ENCODE data around the gene PIANP.

PIANP gene

GRCh38 chr12:6667559-6668210 is 32.9 kb downstream of the PIANP start:
- no peak for DNase-seq (ENCODE audit: low read depth)

- DNase-seq (ENCODE audit: low read depth) = no peak
Observed at GRCh38 chr12:6666211-6666610, 34.4 kb downstream of the PIANP start.

DNA sequence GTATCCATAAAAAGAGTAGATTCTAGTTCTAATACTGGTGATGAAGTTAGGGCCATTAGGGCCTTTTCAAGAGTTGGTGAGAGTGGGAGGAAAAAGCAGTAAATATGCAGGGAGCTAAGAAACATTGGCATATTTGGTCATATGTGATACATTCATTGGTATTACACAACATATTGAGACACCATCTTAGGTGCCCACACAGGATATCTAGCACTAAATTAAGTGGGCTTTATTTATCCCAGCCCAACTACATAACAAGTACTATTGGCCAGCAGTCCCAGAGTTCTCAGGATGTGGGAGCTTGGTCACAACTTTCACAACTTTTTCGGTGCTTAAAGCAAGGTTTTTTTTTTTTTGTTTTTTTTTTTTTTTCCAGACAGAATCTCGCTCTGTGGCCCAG is 35.7 kb downstream of the PIANP start:
- no peak for DNase-seq (ENCODE audit: low read depth)

- peak; percentile 97 for DNase-seq (ENCODE audit: low read depth)
Observed at GRCh38 chr12:6662906-6663742, 37.5 kb downstream of the PIANP start, which contains the start of gene ING4. Gene ING4 (minus strand): TSS chr12:6663119. CDS start chr12:6663101, 18 bp downstream.

GRCh38 chr12:6662602-6662905 is 38.1 kb downstream of the PIANP start:
- no peak for DNase-seq (ENCODE audit: low read depth)

- DNase-seq (ENCODE audit: low read depth) = no peak
Observed at GRCh38 chr12:6653987-6654386, 46.6 kb downstream of the PIANP start.

GRCh38 chr12:6653342-6653741 is 47.3 kb downstream of the PIANP start:
- DNase-seq (ENCODE audit: low read depth) = no peak

DNA sequence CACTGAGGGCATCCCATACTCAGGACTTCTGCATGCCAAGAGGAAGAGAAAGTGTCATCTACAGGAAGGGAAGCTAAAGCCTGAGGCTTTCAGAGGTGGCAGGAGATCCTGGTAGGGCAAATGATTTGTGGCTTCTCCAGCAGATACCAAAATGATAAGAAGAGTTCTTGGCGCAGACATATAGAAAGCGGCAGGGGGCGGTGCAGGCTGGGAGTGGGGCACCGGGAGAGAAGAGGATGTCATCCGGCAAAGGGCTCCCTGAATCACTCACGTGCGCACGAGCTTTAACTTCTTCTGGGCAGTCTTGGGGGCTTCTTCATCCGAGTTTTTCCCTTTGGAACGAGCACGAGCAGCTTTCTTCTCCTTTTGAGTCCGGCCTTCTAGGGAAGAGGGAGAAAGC is 48.2 kb downstream of the PIANP start:
- no peak for DNase-seq (ENCODE audit: low read depth)

DNA sequence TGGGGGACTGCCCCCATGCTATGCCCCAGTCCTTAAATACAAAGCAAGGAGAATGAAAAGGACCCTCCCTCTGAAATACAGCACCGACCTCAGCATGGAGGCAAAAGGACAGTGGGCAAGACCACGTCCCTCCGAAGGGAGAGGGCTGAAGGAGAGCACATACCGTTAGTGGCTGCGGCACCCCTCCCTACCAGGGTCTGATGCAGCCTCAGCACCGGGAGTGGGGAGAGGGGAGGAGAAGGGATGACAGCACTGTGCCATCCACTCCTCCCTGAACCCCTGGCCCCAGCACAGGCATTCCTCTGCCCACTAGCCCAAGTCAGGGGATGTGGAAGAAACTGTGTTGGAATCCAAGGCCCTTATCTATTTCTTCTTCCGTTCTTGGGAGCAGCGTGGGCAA is 49.8 kb downstream of the PIANP start:
- DNase-seq (ENCODE audit: low read depth) = no peak

DNA sequence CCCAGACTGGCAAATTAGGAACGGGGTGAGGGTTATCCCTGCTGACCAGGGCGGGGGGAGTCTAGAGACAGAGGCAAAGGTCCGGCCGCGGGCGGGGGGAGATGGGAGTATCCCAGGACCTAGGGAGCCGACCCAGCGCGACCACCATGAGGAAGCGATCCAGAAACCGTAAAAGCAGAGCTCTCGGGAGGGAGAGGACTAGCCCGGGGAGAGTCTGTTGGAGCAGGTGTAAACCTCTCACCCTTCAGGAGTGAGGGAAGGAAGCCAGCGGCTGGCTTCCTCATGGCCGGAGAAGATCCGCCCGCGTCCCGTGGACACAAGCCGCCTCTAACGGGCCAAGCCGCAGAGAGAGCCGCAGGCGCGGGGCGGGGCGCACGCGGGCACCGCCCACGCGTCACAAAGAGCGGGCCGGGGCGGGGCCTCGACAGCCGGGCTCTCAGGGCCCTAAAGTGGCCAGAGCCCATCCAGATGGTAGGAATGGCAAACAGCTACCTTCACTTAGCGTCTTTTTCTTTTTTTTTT is 53.5 kb downstream of the PIANP start, which contains the start of gene ACRBP:
Gene ACRBP (minus strand): TSS at position 350 of the 522 bp plus-strand sequence. CDS start 66 bp downstream, at position 284.
- no peak for DNase-seq (ENCODE audit: low read depth)

DNA sequence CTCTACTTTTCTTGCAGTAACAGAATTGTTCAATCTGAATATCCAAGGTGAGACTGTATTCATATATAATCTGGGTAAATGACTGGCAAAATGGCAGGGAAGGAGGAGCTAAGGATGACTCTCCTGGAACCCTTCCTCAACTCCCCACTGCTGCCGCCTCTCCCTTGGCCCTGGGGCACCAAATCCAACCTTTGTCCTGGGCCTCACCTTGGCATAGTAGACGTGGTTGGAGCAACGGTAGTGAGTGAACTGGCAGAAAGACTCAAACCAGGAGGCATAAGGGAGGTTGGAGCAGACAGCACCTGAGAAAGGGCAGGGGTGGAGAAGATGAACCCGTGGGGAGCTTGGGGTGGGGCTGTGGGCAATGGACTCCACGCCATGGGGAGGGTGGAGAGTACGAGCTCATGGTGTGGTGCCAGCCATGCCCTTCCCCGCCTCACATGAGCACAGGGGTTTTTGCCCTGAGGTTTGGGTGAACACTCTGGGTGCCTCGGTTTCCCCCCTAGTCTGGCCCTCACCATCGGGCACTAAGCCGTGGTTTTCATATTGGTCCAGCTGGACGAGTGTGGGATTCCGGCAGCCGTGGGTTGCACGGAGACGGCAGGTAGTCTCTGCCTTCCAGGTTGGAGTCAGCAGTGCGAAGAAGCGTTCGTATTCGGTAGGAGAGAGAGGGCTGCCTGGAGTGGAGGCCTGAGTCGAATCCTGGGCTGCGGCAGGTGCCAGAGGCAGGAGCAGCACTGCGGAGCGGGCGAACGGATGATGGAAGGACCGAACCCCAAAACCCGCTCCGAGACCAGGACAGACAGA is 54.1 kb downstream of the PIANP start:
- DNase-seq (ENCODE audit: low read depth) = no peak

DNA sequence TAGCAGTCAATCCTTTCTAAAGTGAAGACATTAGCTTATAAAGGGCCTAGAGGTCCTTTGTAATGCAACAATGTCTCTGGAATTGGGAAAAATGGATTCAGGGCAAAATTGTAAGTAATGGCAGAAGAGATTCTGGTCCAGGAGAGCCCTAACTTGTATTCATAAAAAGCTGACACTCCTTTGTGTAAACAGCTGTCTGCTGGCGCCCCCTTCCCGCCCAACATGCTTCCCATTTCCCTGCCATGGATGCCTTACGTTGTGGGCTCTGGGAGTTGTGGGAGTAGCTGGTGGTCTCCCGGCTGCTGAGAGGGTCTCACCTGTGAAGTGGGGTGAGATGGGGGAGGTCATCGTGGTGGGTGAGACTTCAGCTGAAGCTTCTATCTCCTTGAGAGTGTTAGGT is 55.7 kb downstream of the PIANP start:
- no peak for DNase-seq (ENCODE audit: low read depth)

GRCh38 chr12:6644257-6644596 is 56.4 kb downstream of the PIANP start:
- no peak for DNase-seq (ENCODE audit: low read depth)
